ENCODE results near the gene WAPL.

- TF ChIP-seq POLR2A (IDR thresholded peaks at IDR 0.05; ENCODE audit: control extremely low read depth in 1 of 2, low read depth in 2 of 2, low read length in 2 of 2) (no peak), CTCF (IDR thresholded peaks at IDR 0.05; ENCODE audit: control extremely low read depth in 1 of 3, insufficient read depth in 1 of 3, low read depth in 1 of 3, low read length in 3 of 3) (no peak), ATF2 (IDR thresholded peaks at IDR 0.05; ENCODE audit: low read length) (no peak), SRF (IDR thresholded peaks at IDR 0.05; ENCODE audit: low read depth, low read length) (no peak), CEBPB (IDR thresholded peaks at IDR 0.05; ENCODE audit: low read depth, low read length) (no peak)
Measured at GRCh38 chr10:86393362-86393761, 128.2 kb downstream of the WAPL start.

All from H1 (cell line).